Endothelial cell of umbilical vein (primary cell): Measurements from ENCODE around the gene MKNK1. TPM values are rescaled to one million over a fixed set of nuclear protein-coding genes. Genes with fewer than 3 reads are reported as not detected.

Experiments
- BruUV-seq: library from RNA; stranded (reverse); fragments of 400-500 nt; replicated peaks from 2 replicates; lab custom pipeline; 2021; lab: Mats Ljungman, UMichigan
- CTCF ChIA-PET: fragments of 300-600, 350-600 bp; sonication (Branson Sonifier 250); formaldehyde crosslinking; loops from one replicate; lab custom pipeline; 2021; ENCODE audit warnings: antibody characterized with exemption, inconsistent platforms; lab: Charles Lee
- POLR2A ChIA-PET: fragments of 300-600, 350-600 bp; sonication (Branson Sonifier 250); formaldehyde crosslinking; loops from one replicate; lab custom pipeline; 2021; ENCODE audit warnings: antibody characterized with exemption, inconsistent platforms; lab: Charles Lee
- DNase-seq: peaks from one replicate; pipeline ENCODE4 v3.0.0-alpha.2; 2011; ENCODE audit warnings: low read depth, low spot score
- FAIRE-seq: peaks from 2 replicates; lab custom pipeline; 2011; peaks lifted over from hg19 to GRCh38; lab: Jason Lieb, UNC
- H2AFZ ChIP-seq: 2 replicates; pipeline ENCODE4 v1.6.0; 2012; ENCODE audit warnings: low read depth, low read length, control low read depth, inconsistent platforms
- H3K27ac ChIP-seq: 2 replicates; pipeline ENCODE4 v1.5.1; 2011; ENCODE audit warnings: low read depth, mild to moderate bottlenecking, control low read depth, low read length, moderate library complexity; ENCODE audit not compliant: insufficient read depth
- H3K27me3 ChIP-seq, 2 experiments: 2 replicates each; pipeline versions ENCODE4 v1.6.0 to v1.6.1; 2011; ENCODE audit warnings: low read length in 2 of 2, mixed read lengths in 1 of 2; ENCODE audit not compliant: control insufficient read depth in 2 of 2, insufficient read depth in 2 of 2
- H3K36me3 ChIP-seq, 2 experiments: 2 replicates in 1 of 2; 3 replicates in 1 of 2; pipeline ENCODE4 v1.5.1; 2011; ENCODE audit warnings: low read length in 2 of 2, mild to moderate bottlenecking in 1 of 2, moderate library complexity in 1 of 2; ENCODE audit not compliant: control insufficient read depth in 2 of 2, insufficient read depth in 2 of 2; ENCODE audit errors: extremely low read depth in 1 of 2
- H3K4me1 ChIP-seq: 3 replicates; pipeline ENCODE4 v1.5.1; 2011; ENCODE audit warnings: mild to moderate bottlenecking, low read length; ENCODE audit not compliant: control insufficient read depth, insufficient read depth; ENCODE audit errors: extremely low read depth
- H3K4me2 ChIP-seq: 2 replicates; pipeline ENCODE4 v1.6.1; 2011; ENCODE audit warnings: low read length, control low read depth, mixed read lengths; ENCODE audit not compliant: insufficient read depth
- H3K4me3 ChIP-seq, 3 experiments: fragments of 200-600 bp in 1 of 3; sonication (generic), shearing (Covaris generic) in 1 of 3; replicated peaks in 1 of 3; 2 replicates each; pipeline ENCODE4 v1.5.1; 2011 to 2016; ENCODE audit warnings: control low read depth in 3 of 3, low read length in 3 of 3, mild to moderate bottlenecking in 2 of 3, inconsistent platforms in 1 of 3, low read depth in 1 of 3, moderate library complexity in 1 of 3; ENCODE audit not compliant: insufficient read depth in 1 of 3
- H3K79me2 ChIP-seq: 2 replicates; pipeline ENCODE4 v1.6.0; 2012; ENCODE audit warnings: low read length, inconsistent platforms; ENCODE audit not compliant: control insufficient read depth, insufficient read depth
- H3K9ac ChIP-seq: replicated peaks from 2 replicates; pipeline ENCODE3; 2011; ENCODE audit warnings: low read length, control low read depth; ENCODE audit not compliant: insufficient read depth; ENCODE audit errors: extremely low read depth
- H3K9me1 ChIP-seq: replicated peaks from 3 replicates; pipeline ENCODE4 v1.6.0; 2011; ENCODE audit warnings: mild to moderate bottlenecking, low read length; ENCODE audit not compliant: control insufficient read depth, insufficient read depth; ENCODE audit errors: extremely low read depth
- H3K9me3 ChIP-seq: replicated peaks from 2 replicates; pipeline ENCODE4 v1.5.1; 2012; ENCODE audit warnings: low read length, inconsistent platforms; ENCODE audit not compliant: control insufficient read depth, insufficient read depth
- H4K20me1 ChIP-seq: replicated peaks from 2 replicates; pipeline ENCODE3; 2011; ENCODE audit warnings: mild to moderate bottlenecking, low read length; ENCODE audit not compliant: control insufficient read depth, insufficient read depth; ENCODE audit errors: extremely low read depth
- CTCF ChIP-seq, 2 donors: IDR thresholded peaks; 1 replicate in 1 of 2; 2 replicates in 1 of 2; pipeline ENCODE4 v1.5.1; 2011; ENCODE audit warnings: low read length in 2 of 2, mild to moderate bottlenecking in 2 of 2, moderate library complexity in 2 of 2, control low read depth in 1 of 2, inconsistent platforms in 1 of 2, low read depth in 1 of 2; ENCODE audit not compliant: insufficient read depth in 1 of 2; ENCODE audit errors: extremely low read depth in 1 of 2
- EZH2 ChIP-seq: IDR thresholded peaks from 2 replicates; pipeline ENCODE4 v1.6.1; 2012; ENCODE audit warnings: borderline replicate concordance, low read depth, mild to moderate bottlenecking, moderate library complexity, low read length, inconsistent platforms; ENCODE audit not compliant: severe bottlenecking
- FOS ChIP-seq: IDR thresholded peaks from 2 replicates; pipeline ENCODE4 v1.6.1; 2011; ENCODE audit warnings: mild to moderate bottlenecking, low read length, moderate library complexity, borderline replicate concordance; ENCODE audit not compliant: insufficient read depth
- GATA2 ChIP-seq: IDR thresholded peaks from 2 replicates; pipeline ENCODE4 v1.7.0; 2011; ENCODE audit warnings: low read depth, mild to moderate bottlenecking, moderate library complexity, mixed read lengths, low read length; ENCODE audit not compliant: insufficient read length, insufficient read depth
- JUN ChIP-seq: IDR thresholded peaks from 2 replicates; pipeline ENCODE4 v1.6.1; 2011; ENCODE audit warnings: borderline replicate concordance, low read depth; ENCODE audit not compliant: insufficient read length, insufficient read depth
- MAX ChIP-seq: IDR thresholded peaks from 2 replicates; pipeline ENCODE4 v1.6.1; 2011; ENCODE audit not compliant: insufficient read depth, insufficient read length
- MYC ChIP-seq: IDR thresholded peaks from one replicate; pipeline ENCODE4 v1.6.1; 2011; ENCODE audit warnings: mild to moderate bottlenecking, low read depth, low read length
- POLR2AphosphoS5 ChIP-seq: IDR thresholded peaks from 2 replicates; pipeline ENCODE4 v1.6.1; 2012; ENCODE audit warnings: low read depth, mild to moderate bottlenecking, control low read depth, low read length, moderate library complexity; ENCODE audit not compliant: insufficient read depth
- dilution Hi-C: fragments of 300-500 bp; cut with MboI; formaldehyde crosslinking; loops from one replicate; pipeline ENCODE4 v1.15.0; 2019; ENCODE audit warnings: low sequenced_read_pairs; ENCODE audit not compliant: extremely low pct_ligation_motif_present
- intact Hi-C: fragments of 100-400 bp; cut with micrococcal nuclease; formaldehyde crosslinking; loops from one replicate; pipeline ENCODE4 v1.10.0; 2022
- polyA plus RNA-seq, 4 experiments: library from polyadenylated mRNA; depleted of rRNA in 3 of 4; stranded (reverse) in 3 of 4; unstranded in 1 of 4; fragments of >200 nt; gene quantifications; 2 replicates each; pipeline versions ENCODE4 v1.2.1 to v1.2.3, GENCODE V29; 2011 to 2012; ENCODE audit warnings: missing spikeins in 1 of 4
- total RNA-seq: library from RNA; stranded (reverse); gene quantifications from 2 replicates; pipeline ENCODE4 v1.2.3, GENCODE V29; 2021

Gene MKNK1
- total and polyA plus RNA-seq, 2 donors (not counting 3 experiments of a cell fraction or from before 2014, with no cell fraction given) = 32.9 to 42.6 TPM

- POLR2A ChIA-PET = no interaction called here
- dilution Hi-C loops (no loop called here), intact Hi-C loops (no loop called here)
- Histone ChIP-seq H3K9ac (no peak overlapping the region), H3K79me2 (no peaks in the 10 kb centered on the region), H3K27ac (no peak overlapping the region), H3K27me3 (peaks cover 25 to 26% of the 10 kb centered on the region in 2 experiments), H2AFZ (no peak overlapping the region), H3K36me3 (no peaks in the 10 kb centered on the region), H3K4me1 (no peaks in the 10 kb centered on the region), H3K4me2 (no peak overlapping the region), H3K9me1 (no peaks in the 10 kb centered on the region), H3K9me3 (no peaks in the 10 kb centered on the region), H4K20me1 (no peaks in the 10 kb centered on the region), H3K4me3 (no peak overlapping the region)
- BruUV-seq = no TSS peak
- no peak for TF ChIP-seq EZH2
- no peak for TF ChIP-seq GATA2
- no peak for TF ChIP-seq MYC
- no peak for TF ChIP-seq POLR2AphosphoS5
- no peak for TF ChIP-seq MAX
- no peak for TF ChIP-seq FOS
- no peak for TF ChIP-seq CTCF (IDR thresholded peaks at IDR 0.05; ENCODE audit: extremely low read depth in 1 of 2, insufficient read depth in 1 of 2, low read depth in 1 of 2, low read length in 2 of 2)
- TF ChIP-seq JUN = no peak
- CTCF ChIA-PET = interaction anchor here (0.9 to 2.2 kb wide), 5 partner anchors 17 to 175 kb away, joined by 3 to 8 read pairs (median 5); partner anchors contain the start of genes MKNK1 and MOB3C
- no peak for DNase-seq
- no peak for FAIRE-seq
These were observed 54.1 kb downstream of the MKNK1 start for GRCh38 chr1:46549697-46550681.
